Esophagus mucosa (tissue), 1 donor: ENCODE measurements around the gene CHCHD5. TPM values are rescaled to one million over a fixed set of nuclear protein-coding genes. Genes with fewer than 3 reads are reported as not detected.

Experiments used
- ATAC-seq: fragments of 200-7000 bp; cut with Tn5 transposase; one replicate; pipeline ENCODE4 v1.9.1; 2020
- total RNA-seq: library from RNA; stranded (reverse); gene quantifications from one replicate; pipeline ENCODE4 v1.2.4, GENCODE V29; 2023
- donor health status: DM: yes; HTN: yes; CAD: no.

CHCHD5 gene
- total RNA-seq, 1 donor from 2014 or later = 41.5 TPM

GRCh38 chr2:112626604-112627059 is 42.2 kb downstream of the CHCHD5 start:
- ATAC-seq = peak; percentile 44

DNA sequence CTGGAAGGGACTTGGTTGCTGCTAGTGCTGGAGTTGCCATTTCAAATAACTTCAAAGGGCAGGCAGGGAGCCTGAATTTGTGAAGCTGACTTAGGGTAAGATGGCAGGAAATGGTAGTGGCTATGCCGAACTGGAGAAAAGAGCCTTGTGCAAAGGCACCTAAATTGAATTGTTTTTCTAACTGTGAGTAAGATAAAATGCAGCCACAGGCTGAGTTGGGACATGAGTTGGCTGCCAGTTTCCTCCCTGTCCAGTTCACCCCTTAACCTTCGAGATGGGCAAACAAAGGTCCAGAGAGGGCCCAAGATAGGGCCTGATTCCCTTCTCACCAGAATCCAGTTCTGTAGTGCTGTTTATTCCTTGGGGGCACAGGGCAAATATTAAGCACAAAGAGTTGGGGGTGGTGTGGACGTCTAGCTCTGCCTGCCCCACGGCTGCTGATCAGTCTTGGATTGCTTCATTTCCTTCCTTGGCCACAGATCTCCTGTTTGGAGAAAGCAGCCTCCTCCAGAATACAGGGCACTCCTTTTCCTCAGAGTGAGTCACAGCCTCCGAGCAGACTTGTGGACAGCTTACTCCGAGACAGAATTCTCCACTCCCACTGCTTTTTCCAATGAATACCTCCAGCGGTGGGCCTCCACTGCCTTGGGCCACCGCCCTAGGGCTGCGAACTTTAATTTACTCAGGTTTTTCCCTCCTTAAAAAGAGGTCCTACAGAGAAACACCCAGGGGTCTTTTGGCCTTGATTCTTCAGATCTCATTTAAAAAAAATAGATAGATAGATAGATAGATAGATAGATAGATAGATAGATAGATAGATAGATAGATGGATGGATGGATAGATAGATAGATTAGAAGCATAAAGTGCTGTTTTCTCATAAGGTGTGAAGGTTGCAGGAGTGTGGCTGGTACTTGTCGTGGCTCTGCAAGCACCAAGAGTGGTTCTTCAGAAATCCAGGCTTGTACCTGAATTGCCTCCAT is 42.9 kb downstream of the CHCHD5 start:
- peak; percentile 80 for ATAC-seq

- no peak for ATAC-seq
These were observed 44.8 kb downstream of the CHCHD5 start for GRCh38 chr2:112629224-112629623.

- ATAC-seq = no peak
These were observed 45.4 kb downstream of the CHCHD5 start for GRCh38 chr2:112629823-112630222.

GRCh38 chr2:112630268-112630667 is 45.9 kb downstream of the CHCHD5 start:
- no peak for ATAC-seq

- ATAC-seq = no peak
These were observed 49.3 kb downstream of the CHCHD5 start for GRCh38 chr2:112633708-112634107.

GRCh38 chr2:112634153-112634873 is 49.9 kb downstream of the CHCHD5 start:
- ATAC-seq = no peak

DNA sequence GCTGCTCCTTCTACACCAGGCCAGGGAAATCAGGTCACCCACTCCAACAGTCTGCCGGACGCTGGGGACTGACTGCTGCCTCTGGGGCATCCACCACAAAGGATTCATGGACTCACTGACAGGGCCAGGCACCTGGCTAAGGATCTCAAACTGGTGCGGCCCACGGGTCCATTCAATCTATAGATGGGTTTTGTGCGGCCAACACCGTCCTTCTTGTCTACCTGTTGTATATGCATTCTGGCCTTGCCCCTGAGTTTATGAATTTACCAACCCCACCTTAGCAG is 50.4 kb downstream of the CHCHD5 start:
- ATAC-seq = no peak

DNA sequence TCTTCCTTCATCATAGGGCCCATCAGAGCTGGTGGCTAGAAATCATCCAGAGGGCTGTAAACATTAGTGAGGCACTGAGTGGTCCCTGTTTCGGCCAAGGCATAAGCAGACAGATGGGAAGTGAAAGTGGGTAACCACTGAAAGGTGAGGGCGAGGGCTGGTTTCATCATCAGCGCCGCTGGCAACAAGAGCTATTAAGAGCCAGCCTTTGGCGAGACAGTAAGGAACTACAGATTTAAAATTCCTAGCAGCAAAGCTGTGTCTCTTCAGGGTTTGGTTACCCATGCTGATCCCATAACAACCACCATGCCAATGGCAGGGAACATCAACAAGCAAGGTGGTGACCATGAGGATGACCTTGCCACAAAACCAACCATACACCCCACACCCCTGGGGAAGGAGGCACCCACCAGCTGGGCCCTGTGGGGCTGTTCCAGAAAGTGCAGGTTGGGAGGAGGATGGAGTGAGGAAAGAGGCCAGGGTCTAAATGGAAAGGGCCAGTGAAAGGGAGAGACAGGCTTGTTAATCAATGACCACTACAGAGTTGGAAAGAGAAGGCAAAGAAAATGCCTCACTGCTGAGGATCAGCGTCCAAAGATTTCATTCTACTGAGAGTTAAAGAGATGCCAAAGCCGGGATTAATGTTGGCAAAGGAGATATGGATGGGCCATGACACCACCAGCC is 52.3 kb downstream of the CHCHD5 start:
- ATAC-seq = no peak

DNA sequence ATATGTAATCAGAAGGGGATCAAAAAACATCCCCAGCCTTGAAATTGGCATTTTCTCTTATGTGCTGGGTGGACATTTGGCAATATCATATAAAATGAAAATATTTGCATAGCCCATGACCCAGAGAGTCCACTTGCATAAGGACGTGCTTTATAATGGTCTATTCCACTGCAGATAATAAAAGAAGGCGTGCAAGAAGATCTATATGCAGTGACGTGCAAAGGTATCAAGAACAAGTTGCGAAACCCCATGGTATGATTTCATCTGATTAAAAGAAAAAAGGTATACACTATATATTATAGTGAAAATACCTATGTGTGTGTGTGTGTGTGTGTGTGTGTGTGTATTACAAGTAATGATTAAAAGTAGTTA is 52.9 kb downstream of the CHCHD5 start:
- ATAC-seq = no peak

Other genes with a start within 250 kb of the CHCHD5 start
- gene RGPD8, start 151.0 kb upstream of the CHCHD5 start, total RNA-seq = 3.5 TPM
- 21.6 TPM for gene TTL, start 102.5 kb upstream of the CHCHD5 start, total RNA-seq
- 23.5 TPM for gene POLR1B, start 42.1 kb upstream of the CHCHD5 start, total RNA-seq
- 18.5 TPM for gene SLC20A1, start 61.3 kb downstream of the CHCHD5 start, total RNA-seq
- gene NT5DC4, start 136.4 kb downstream of the CHCHD5 start, total RNA-seq = not detected
- 14.0 TPM for gene CKAP2L, start 180.0 kb downstream of the CHCHD5 start, total RNA-seq
- 9.4 TPM for gene IL1A, start 199.9 kb downstream of the CHCHD5 start, total RNA-seq